Heart left ventricle (tissue), 13 donors: ENCODE measurements around the gene SETBP1.

Experiments used
- POLR2A ChIP-seq, 2 donors: fragments of 450-650 bp; IDR thresholded peaks; one replicate each; pipeline ENCODE4 v1.6.1; 2017; ENCODE audit warnings: antibody characterized with exemption in 2 of 2, mild to moderate bottlenecking in 2 of 2, moderate library complexity in 2 of 2
- TF ChIP-seq, protein P1 (sequence below), 12 donors: fragments of 200-600 bp; sonication (generic) in 4 of 12; IDR thresholded peaks; one replicate each; pipeline versions ENCODE4 v1.5.0 to v1.8.0; 2018 to 2022; ENCODE audit warnings: antibody characterized with exemption in 12 of 12, mild to moderate bottlenecking in 5 of 12
- donor health status: ischemic (EF 13 %, LVEDD 7.1; RV severe dilation, severe dysfunction).
- donor health status: DM: no; HTN: yes; CAD: no.
- donor health status: DM: no; HTN: no; CAD: no.
- donor health status: ischemic (EF 25% LVEDD 6.9; RV normal size, moderate dysfunction).
- donor health status: ischemic (EF 25% LVEDD 5.7; RV mildly dilated, moderate dysfunction).
- donor health status: ischemic (EF 35%, LVEDD 5.7; RV mildly dilated, moderate dysfunction).
- donor health status: nonischemic (EF 11% LVEDD 7.7; RV severe dilation, severe dysfunction).
- donor health status: DM: yes; HTN: yes; CAD: no.
- donor health status: PGD.
- donor health status: ischemic (EF 29% LVEDD 5.4; RV normal size, mild dysfunction).
- donor health status: nonischemic (EF 23%, LVEDD 6.1; RV moderate dilation, normal function).

GRCh38 chr18:44848644-44849335, 168.1 kb downstream of the SETBP1 start:
- TF ChIP-seq, protein P1, sequence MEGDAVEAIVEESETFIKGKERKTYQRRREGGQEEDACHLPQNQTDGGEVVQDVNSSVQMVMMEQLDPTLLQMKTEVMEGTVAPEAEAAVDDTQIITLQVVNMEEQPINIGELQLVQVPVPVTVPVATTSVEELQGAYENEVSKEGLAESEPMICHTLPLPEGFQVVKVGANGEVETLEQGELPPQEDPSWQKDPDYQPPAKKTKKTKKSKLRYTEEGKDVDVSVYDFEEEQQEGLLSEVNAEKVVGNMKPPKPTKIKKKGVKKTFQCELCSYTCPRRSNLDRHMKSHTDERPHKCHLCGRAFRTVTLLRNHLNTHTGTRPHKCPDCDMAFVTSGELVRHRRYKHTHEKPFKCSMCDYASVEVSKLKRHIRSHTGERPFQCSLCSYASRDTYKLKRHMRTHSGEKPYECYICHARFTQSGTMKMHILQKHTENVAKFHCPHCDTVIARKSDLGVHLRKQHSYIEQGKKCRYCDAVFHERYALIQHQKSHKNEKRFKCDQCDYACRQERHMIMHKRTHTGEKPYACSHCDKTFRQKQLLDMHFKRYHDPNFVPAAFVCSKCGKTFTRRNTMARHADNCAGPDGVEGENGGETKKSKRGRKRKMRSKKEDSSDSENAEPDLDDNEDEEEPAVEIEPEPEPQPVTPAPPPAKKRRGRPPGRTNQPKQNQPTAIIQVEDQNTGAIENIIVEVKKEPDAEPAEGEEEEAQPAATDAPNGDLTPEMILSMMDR (IDR thresholded peaks at IDR 0.05), result no peak
- no peak for TF ChIP-seq POLR2A (IDR thresholded peaks at IDR 0.05)
